Right atrium auricular region (tissue), 2 donors: ENCODE measurements around the gene ETS1. TPM values are rescaled to one million over a fixed set of nuclear protein-coding genes. Genes with fewer than 3 reads are reported as not detected.

Experiments
- DNase-seq: peaks from one replicate; pipeline ENCODE4 v3.0.0-alpha.2; 2019; ENCODE audit warnings: low spot score
- H3K27ac ChIP-seq, 2 donors: fragments of 200-600 bp; sonication (generic); 1 replicate in 1 of 2; 2 replicates in 1 of 2; pipeline ENCODE4 v1.5.1; 2016 to 2019
- H3K27me3 ChIP-seq, 2 donors: fragments of 200-600 bp; sonication (generic); one replicate each; pipeline versions ENCODE4 v1.5.1 to v1.6.0; 2017 to 2019
- H3K36me3 ChIP-seq: fragments of 200-600 bp; sonication (generic); one replicate; pipeline ENCODE4 v1.5.1; 2016
- H3K4me1 ChIP-seq, 2 donors: fragments of 200-600 bp; sonication (generic); one replicate each; pipeline versions ENCODE4 v1.5.1 to v1.6.0; 2017 to 2019
- H3K4me3 ChIP-seq, 2 donors: fragments of 200-600 bp; sonication (generic); 1 replicate in 1 of 2; 2 replicates in 1 of 2; pipeline ENCODE4 v1.5.1; 2017 to 2019; ENCODE audit warnings: mild to moderate bottlenecking in 1 of 2, moderate library complexity in 1 of 2
- H3K9me3 ChIP-seq, 2 donors: fragments of 200-600 bp; sonication (generic); one replicate each; pipeline ENCODE4 v1.5.1; 2019
- total RNA-seq, 2 donors: library from RNA; depleted of rRNA; stranded (reverse); fragments of >200 nt; gene quantifications; one replicate each; pipeline ENCODE4 v1.1.0, GENCODE V29; 2016
- TF ChIP-seq, protein P1 (sequence below), 2 donors: fragments of 200-600 bp; sonication (generic); IDR thresholded peaks; one replicate each; pipeline ENCODE4 v1.5.1; 2019; ENCODE audit warnings: antibody characterized with exemption in 2 of 2

Gene ETS1
- total RNA-seq, 2 donors from 2014 or later = 37.9 to 46.6 TPM

- Histone ChIP-seq H3K9me3 (no peaks in the 10 kb centered on the region), H3K4me3 (no peak overlapping the region), H3K27me3 (no peaks in the 10 kb centered on the region), H3K27ac (no peak overlapping the region), H3K36me3 (no peaks in the 10 kb centered on the region), H3K4me1 (peaks cover 0 to 18% of the 10 kb centered on the region in 2 donors)
- TF ChIP-seq, protein P1, sequence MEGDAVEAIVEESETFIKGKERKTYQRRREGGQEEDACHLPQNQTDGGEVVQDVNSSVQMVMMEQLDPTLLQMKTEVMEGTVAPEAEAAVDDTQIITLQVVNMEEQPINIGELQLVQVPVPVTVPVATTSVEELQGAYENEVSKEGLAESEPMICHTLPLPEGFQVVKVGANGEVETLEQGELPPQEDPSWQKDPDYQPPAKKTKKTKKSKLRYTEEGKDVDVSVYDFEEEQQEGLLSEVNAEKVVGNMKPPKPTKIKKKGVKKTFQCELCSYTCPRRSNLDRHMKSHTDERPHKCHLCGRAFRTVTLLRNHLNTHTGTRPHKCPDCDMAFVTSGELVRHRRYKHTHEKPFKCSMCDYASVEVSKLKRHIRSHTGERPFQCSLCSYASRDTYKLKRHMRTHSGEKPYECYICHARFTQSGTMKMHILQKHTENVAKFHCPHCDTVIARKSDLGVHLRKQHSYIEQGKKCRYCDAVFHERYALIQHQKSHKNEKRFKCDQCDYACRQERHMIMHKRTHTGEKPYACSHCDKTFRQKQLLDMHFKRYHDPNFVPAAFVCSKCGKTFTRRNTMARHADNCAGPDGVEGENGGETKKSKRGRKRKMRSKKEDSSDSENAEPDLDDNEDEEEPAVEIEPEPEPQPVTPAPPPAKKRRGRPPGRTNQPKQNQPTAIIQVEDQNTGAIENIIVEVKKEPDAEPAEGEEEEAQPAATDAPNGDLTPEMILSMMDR (IDR thresholded peaks at IDR 0.05) = no peak
- no peak for DNase-seq
Observed at GRCh38 chr11:128582496-128583366, 4.6 kb downstream of the ETS1 start.

- H3K36me3 ChIP-seq = no peaks in the 10 kb centered on the region
- H3K4me1 ChIP-seq = peaks cover 0 to 19% of the 10 kb centered on the region in 2 donors
Observed at GRCh38 chr11:128581561-128582272, 5.6 kb downstream of the ETS1 start.

GRCh38 chr11:128580612-128581011 is 6.7 kb downstream of the ETS1 start:
- no peaks in the 10 kb centered on the region for H3K27me3 ChIP-seq
- no peaks in the 10 kb centered on the region for H3K9me3 ChIP-seq
- no peak overlapping the region for H3K4me3 ChIP-seq
- TF ChIP-seq, protein P1 (IDR thresholded peaks at IDR 0.05) = no peak
- peak overlapping the region in 1 of 2 donors; percentile 27 for H3K27ac ChIP-seq
- H3K36me3 ChIP-seq = no peaks in the 10 kb centered on the region
- peaks cover 0 to 30% of the 10 kb centered on the region in 2 donors for H3K4me1 ChIP-seq
- no peak for DNase-seq

More at GRCh38 chr11:128581561-128582272, 5.6 kb downstream of the ETS1 start:
- DNase-seq = no peak
- Histone ChIP-seq H3K4me3 (no peak overlapping the region), H3K9me3 (no peaks in the 10 kb centered on the region), H3K27ac (no peak overlapping the region), H3K27me3 (no peaks in the 10 kb centered on the region)
- TF ChIP-seq, protein P1 (IDR thresholded peaks at IDR 0.05) = no peak

GRCh38 chr11:128579798-128580504 is 7.4 kb downstream of the ETS1 start:
- no peak overlapping the region for H3K4me3 ChIP-seq
- H3K36me3 ChIP-seq = no peaks in the 10 kb centered on the region
- no peak overlapping the region for H3K27ac ChIP-seq
- H3K4me1 ChIP-seq = peaks cover 0 to 34% of the 10 kb centered on the region in 2 donors
- no peaks in the 10 kb centered on the region for H3K27me3 ChIP-seq
- no peaks in the 10 kb centered on the region for H3K9me3 ChIP-seq
- TF ChIP-seq, protein P1 (IDR thresholded peaks at IDR 0.05) = no peak
- no peak for DNase-seq

- Histone ChIP-seq H3K27me3 (no peaks in the 10 kb centered on the region), H3K36me3 (no peaks in the 10 kb centered on the region), H3K4me1 (peaks cover 0 to 27% of the 10 kb centered on the region in 2 donors), H3K9me3 (peaks cover 0 to 3% of the 10 kb centered on the region in 2 donors), H3K4me3 (no peak overlapping the region), H3K27ac (peak overlapping the region; percentile 19 to 24)
- TF ChIP-seq, protein P1 (IDR thresholded peaks at IDR 0.05) = no peak
- DNase-seq = no peak
Observed at GRCh38 chr11:128576555-128576954, 10.8 kb downstream of the ETS1 start.
